SU-DHL-6 (cell line): ENCODE results near the gene UBQLNL.

Source experiments
- H2AFZ ChIP-seq: fragments of 200-600 bp; sonication (generic); 2 replicates; pipeline ENCODE4 v1.6.1; 2014; ENCODE audit warnings: low read depth, mild to moderate bottlenecking, moderate library complexity, mixed read lengths, antibody characterized with exemption, low read length; ENCODE audit not compliant: severe bottlenecking
- H3F3A ChIP-seq: fragments of 200-600 bp; shearing (Covaris generic); 2 replicates; pipeline ENCODE4 v1.6.0; 2016; ENCODE audit warnings: antibody characterized with exemption, mild to moderate bottlenecking; ENCODE audit not compliant: insufficient read depth
- H3K27ac ChIP-seq: fragments of 200-600 bp; sonication (generic); 2 replicates; pipeline ENCODE4 v1.5.1; 2016; ENCODE audit warnings: low read depth, mild to moderate bottlenecking, low read length, moderate library complexity, mixed read lengths
- H3K27me3 ChIP-seq: fragments of 200-600 bp; sonication (generic), shearing (Covaris generic); 2 replicates; pipeline ENCODE4 v1.6.0; 2014; ENCODE audit warnings: mild to moderate bottlenecking, low read length
- H3K36me3 ChIP-seq: fragments of 200-600 bp; sonication (generic); 2 replicates; pipeline ENCODE4 v1.6.1; 2014; ENCODE audit warnings: mild to moderate bottlenecking, low read length, mixed read lengths
- H3K4me2 ChIP-seq: fragments of 300-600, 200-600 bp; shearing (Covaris generic), sonication (generic); 2 replicates; pipeline ENCODE4 v1.6.0; 2014; ENCODE audit warnings: low read length, low read depth, mild to moderate bottlenecking; ENCODE audit not compliant: poor library complexity, severe bottlenecking
- H3K4me3 ChIP-seq: fragments of 200-600 bp; sonication (generic); 2 replicates; pipeline ENCODE4 v1.5.1; 2014; ENCODE audit warnings: antibody characterized with exemption, low read length, mild to moderate bottlenecking, mixed read lengths; ENCODE audit not compliant: insufficient read depth, poor library complexity, severe bottlenecking
- H3K79me2 ChIP-seq: fragments of 200-600 bp; sonication (generic); 2 replicates; pipeline ENCODE4 v1.6.1; 2014; ENCODE audit warnings: mild to moderate bottlenecking, low read length, moderate library complexity; ENCODE audit not compliant: insufficient read depth
- H3K9ac ChIP-seq: fragments of 200-600 bp; sonication (generic); 2 replicates; pipeline ENCODE4 v1.7.0; 2014; ENCODE audit warnings: mild to moderate bottlenecking, low read length
- H3K9me2 ChIP-seq: fragments of 200-600 bp; sonication (generic); replicated peaks from 2 replicates; pipeline ENCODE4 v1.6.1; 2014; ENCODE audit warnings: low read length; ENCODE audit not compliant: insufficient read depth
- H3K9me3 ChIP-seq: fragments of 200-600 bp; sonication (generic); 2 replicates; pipeline ENCODE4 v1.6.1; 2014; ENCODE audit warnings: low read length, mixed read lengths; ENCODE audit not compliant: insufficient read depth
- H4K20me1 ChIP-seq: fragments of 200-600 bp; sonication (generic); 2 replicates; pipeline ENCODE4 v1.6.1; 2014; ENCODE audit warnings: low read depth, mild to moderate bottlenecking, antibody characterized with exemption, low read length, moderate library complexity, mixed read lengths
- CTCF ChIP-seq: fragments of 200-600 bp; sonication (generic); IDR thresholded peaks from one replicate; pipeline ENCODE4 v1.5.1; 2017; ENCODE audit warnings: antibody characterized with exemption, mild to moderate bottlenecking, low read length, moderate library complexity; ENCODE audit not compliant: insufficient read depth, poor library complexity, severe bottlenecking
- EZH2phosphoT487 ChIP-seq: fragments of 200-600 bp; sonication (generic), shearing (Covaris generic); conservative IDR thresholded peaks from 2 replicates; pipeline ENCODE4 v1.6.1; 2018; ENCODE audit warnings: mild to moderate bottlenecking, antibody characterized with exemption, low read length, moderate library complexity, mixed read lengths

UBQLNL gene

GRCh38 chr11:5467527-5467926 lies 49.0 kb downstream of the UBQLNL start:
- Histone ChIP-seq H3F3A (no peaks in the 10 kb centered on the region), H3K36me3 (no peaks in the 10 kb centered on the region), H2AFZ (no peak overlapping the region), H3K27me3 (no peaks in the 10 kb centered on the region), H3K4me2 (no peak overlapping the region), H4K20me1 (no peaks in the 10 kb centered on the region), H3K4me3 (no peak overlapping the region), H3K9me2 (no peaks in the 10 kb centered on the region), H3K9me3 (no peaks in the 10 kb centered on the region), H3K27ac (no peak overlapping the region), H3K79me2 (no peaks in the 10 kb centered on the region), H3K9ac (no peak overlapping the region)
- no peak for TF ChIP-seq EZH2phosphoT487
- TF ChIP-seq CTCF = no peak
